Middle frontal gyrus (tissue), 1 donor: Measurements from ENCODE around the gene TMEM121.
A peak's percentile ranks its signal among the peaks of the same experiment; 100 is the strongest.

Source experiments
- DNase-seq: peaks from one replicate; pipeline ENCODE4 v3.0.0-alpha.2; 2015; ENCODE audit warnings: low spot score; ENCODE audit errors: extremely low spot score

TMEM121 gene

DNA sequence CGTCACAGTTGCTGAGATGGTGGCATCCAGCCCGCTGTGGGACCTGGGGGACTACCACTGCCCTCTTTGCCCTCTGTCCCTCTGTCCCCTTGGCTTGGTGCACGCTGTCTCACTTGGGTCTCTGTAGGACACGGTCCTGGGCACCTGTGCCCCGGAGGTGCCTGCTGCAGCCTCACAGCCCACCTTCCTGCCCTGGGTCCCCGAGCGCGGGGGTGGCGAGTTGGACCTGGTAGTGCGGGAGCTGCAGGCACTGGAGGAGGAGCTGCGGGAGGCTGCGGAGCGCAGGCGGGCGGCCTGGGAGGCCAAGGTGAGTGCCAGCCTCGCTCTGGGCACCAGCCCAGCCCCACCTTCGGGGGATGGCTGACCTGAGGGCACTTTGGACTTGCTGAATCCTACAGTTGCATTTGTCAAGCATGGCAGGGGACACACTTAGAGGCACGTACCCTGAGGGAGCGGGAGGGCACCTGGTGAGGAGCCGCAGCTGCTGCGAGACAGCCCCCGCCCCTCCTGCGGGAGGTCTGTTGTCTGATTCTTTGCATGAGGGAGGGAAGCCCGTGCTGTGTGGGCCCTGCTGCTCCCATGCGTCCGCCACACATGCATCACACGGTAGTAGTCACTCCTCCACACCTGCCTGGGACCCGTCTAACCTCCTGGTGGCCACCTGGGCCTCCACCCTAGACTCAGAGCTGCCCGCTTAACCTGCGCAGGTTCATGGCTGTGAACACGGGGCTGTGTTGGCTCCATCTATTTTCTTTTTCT is 28.5 kb upstream of the TMEM121 start:
- DNase-seq: no peak

DNA sequence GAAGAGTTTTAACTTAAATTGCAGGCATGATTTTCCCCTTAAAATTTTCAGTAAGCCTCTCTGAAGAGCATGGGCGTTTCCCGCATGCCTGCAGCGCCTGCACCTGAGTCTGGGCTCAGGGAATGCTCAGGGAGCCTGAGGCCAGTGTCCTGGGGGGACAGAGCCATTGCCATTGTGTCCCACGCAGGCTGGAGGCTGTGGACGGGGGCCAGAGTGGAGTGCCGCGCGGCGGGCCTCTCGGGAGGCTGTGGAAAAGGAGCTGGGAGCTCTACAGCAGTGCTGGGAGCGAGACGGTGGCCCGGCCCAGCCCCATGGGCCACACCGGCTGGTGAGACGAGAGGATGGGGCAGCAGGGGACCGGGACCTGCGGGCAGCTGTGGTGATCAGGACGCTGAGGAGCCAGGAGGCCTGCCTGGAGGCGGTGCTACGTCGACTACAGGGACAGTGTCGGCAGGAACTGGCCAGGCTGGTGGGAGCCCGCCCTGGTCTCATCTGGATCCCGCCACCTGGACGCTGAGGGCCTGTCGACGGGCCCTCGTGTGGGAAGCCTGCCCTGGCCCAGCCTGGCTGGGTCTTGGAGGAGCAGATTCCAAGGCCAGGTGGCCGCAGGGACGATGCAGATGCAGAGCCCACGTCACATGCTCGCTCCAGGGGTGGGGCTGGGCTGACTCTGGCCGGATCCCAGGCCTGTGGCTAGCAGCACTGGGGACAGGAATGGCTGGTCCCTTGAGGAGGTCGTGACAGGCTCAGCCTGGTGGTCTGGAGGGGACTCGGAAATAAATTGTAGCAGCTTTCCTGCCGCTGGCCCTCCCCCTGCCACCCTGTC is 27.7 kb upstream of the TMEM121 start:
- DNase-seq: no peak

DNA sequence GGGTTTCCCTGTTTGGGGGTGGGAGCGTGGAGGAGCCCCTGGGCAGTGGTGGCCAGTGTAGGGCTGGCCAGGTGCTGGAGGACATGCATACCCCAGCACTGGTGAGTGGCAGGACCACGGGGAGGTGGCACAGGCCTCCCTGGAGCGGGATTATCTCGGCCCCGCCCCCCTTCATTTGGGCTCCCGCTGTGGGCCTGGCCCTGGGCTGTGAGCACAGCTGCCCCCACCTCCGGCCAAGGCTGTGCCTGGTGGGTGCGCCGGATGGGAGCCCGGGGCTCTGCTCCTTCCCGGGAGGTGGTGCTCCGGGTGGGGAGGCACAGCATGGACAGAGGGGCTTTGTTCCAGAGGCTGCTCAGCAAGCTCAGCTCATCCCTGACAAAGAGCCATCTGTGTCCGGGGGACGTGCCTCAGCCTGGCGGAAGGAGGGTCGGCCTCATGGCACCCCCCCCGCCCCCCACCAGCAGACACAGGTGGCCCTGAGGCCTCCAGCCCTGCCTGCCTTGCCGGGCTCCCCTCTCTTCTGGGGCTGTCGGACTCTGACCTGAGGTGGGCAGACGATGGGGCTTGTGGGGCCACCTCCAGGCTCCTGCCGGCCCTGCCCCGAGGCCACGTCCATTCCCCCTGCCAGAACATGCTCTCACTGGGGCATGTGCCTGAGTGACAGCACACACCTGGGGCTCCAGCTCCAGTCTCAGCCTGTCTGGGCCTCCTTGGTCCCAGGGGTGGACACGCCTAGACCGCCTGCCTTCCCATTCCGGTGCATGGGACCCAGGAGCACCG is 26.9 kb upstream of the TMEM121 start:
- peak; percentile 80 for DNase-seq

DNA sequence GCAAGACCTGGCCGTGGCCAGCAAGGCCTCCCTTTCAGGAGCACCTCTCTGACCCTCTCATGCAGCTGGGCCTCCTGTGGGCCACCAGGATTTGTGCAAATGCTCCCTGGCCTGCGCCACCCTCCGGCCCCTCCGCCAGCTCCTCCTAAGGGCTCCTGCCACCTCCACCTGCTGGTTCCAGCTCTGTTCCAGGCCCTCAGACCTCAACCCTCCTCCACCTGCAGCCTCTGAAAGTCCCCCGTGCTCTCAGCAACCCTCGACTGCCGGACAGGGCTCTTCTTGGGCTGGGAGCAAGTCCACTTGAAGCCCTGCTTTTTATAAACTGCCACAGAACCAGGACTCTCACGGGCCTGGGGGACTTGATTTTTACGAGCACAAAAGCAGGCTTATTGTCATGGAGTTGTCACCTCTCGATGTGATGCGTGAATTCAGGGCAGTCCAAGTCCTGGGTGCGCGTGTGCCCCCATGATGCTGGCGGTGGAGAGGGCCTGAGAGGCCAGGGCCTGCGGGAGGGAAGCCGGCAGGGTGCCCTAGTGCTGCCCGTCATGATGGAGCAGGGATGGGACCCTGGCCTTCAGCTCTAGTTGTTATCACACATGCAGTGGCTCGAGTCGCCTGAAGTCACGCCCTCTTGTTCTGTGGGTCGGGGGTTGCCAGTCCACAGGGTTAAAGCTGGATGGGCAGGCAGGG is 26.2 kb upstream of the TMEM121 start:
- no peak for DNase-seq

DNA sequence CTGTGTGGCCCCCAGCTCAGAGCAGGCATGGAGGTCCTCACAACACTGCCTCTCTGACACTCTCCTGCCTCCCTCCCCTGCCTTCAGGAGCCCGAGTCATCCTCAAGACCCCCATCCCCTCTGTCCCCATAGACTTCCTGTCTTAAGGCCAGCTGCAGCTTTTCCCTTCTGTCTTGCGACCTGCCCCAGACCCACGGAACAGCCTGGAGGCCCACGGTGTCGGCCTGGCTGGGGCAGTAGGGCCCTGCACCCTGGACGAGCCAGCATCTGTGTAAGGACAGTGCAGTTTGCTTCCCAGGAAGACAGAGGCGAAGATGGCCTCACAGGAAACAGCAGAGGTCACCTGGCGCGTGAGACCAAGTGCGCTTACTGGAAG is 25.7 kb upstream of the TMEM121 start:
- DNase-seq: no peak

DNA sequence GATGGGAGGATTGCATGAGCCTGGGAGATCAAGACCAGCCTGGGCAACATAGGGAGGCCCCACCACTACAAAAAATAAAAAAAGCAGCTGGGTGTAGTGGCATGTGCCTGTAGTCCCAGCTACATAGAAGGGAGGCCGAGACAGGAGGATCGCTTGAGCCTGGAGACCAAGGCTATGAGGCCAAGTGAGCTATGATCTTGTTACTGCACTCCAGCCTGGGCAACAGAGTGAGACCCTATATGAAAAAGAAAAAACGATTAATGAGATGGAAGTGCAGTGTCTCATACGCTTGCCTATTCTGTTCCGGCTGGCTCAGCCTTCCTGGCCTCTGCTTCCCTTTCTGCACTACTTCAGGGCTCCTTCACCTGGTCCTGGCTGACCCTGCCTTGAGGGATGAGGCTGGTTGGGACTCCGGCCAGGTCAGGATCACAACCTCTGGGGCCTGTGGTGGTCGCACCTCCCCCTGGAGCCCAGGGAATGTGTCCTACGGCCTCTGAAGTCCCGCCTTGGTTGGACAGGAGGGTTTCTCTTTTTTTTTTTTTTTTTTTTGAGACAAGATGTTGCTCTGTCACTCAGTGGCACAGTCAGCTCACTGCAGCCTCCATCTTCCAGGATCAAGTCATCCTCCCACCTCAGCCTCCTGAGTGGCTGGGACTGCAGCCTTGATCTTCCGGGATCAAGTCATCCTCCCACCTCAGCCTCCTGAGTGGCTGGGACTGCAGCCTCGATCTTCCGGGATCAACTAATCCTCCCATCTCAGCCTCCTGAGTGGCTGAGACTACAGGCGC is 24.7 kb upstream of the TMEM121 start:
- no peak for DNase-seq

DNA sequence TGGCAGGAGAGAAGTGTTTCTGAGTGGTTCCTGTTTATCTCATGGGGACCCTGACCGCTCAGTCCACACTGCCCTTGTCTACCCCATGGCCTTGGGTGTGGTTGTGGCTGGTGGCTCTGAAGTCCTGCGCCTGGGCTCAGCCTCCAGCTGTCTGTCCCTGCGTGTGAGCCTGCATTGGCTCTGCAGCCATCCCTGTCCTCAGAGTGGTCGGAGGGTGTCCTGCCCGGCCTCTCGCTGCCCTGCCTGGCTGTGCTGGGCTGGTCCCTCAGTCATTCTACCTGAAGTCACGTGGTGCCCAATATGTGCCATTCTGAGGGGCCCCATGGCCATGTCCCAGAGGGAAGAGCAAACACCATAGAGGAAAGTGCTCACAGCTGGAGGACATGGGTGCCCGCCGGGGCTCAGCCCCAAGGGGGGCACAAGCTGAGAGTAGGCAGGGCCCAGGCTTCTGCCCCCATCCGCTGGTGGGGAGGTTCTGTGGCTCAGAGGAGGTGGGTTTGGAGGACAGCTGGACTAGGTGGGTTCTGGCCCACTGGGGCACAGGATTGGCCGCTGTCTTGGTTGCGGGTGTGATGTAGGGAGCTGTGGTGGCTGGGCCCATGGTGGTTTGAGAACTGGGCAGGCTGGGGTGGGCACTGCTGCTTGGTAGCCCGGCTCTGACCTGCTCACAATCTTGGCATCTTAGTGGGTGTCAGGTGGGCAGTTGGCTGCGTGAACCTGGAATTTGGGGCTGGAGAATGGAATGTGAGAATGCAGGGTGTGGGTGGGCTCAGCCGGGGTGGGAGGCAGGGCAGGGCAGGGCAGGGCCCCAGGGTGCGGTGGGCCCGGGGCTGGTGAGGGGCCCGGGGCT is 23.7 kb upstream of the TMEM121 start:
- DNase-seq: no peak

DNA sequence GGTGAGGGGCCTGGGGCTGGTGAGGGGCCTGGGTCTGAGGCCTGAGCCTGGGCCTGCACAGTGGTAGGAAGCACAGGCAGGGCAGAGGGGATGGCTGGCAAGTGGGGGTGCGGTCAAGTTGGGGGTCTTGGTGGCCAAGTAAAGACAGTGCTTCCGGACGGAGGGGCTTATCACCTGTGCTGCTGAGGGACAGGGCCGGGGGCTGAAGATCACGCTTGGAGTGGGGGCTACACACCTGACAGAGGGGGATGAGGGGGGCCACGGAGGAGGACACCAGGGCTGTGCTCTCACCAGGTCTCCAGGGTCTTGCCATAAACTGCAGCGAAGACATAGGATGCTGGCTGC is 23.1 kb upstream of the TMEM121 start:
- no peak for DNase-seq

DNA sequence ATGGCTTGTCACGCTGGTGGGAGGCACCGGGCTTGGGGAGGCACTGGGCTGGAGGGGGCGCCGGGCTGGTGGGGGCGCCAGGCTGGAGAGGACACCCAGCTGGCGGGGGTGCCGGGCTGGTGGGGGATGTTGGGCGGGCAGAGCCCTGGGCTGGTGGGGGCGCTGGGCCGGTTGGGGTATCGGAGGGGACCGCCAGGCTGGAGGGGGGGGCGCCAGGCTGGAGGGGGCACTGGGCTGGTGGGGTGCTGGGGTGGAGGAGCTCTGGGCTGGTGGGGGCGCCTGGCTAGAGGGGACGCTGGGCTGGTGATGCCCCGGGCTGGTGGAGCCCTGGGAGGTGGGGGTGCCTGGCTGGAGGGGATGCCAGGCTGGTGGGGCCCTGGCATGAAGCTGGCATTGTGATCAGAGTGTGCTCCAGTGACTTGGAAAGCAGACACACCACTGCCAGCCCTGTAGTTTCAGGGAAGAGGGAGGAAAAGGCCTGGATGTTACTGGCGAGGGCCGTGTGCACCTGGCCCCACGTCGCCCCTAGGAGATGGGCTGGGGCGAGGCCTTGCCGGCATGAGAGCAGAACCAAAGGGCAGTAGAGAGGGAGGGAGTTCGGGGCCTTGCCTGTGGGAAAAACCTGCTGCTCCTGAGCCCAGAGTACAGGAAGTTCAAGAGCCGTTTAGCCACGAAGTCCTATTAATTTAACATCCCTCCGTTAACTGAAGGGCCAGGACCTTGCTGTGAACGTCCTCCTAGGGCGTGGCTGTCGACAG is 22.3 kb upstream of the TMEM121 start:
- DNase-seq: no peak

DNA sequence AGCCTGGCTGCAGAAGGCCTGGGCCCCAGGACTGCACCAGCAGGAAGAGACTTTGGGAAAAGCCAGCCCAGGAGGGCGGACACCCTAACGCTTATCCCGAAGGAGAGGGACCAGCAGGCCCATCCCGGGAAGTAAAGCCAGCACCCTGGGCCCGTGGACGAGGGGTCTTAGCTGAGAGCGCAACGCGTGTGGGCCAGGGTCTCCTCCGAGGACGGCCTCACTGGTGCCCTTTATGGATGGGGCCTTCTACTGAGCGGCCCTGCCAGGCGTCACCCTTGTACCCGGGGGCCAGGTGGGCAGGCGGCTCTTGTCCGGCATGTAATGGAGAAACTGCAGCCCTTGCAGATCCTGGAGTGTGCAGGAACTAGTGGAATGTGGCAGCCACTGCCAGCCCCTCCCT is 21.3 kb upstream of the TMEM121 start:
- DNase-seq: no peak

DNA sequence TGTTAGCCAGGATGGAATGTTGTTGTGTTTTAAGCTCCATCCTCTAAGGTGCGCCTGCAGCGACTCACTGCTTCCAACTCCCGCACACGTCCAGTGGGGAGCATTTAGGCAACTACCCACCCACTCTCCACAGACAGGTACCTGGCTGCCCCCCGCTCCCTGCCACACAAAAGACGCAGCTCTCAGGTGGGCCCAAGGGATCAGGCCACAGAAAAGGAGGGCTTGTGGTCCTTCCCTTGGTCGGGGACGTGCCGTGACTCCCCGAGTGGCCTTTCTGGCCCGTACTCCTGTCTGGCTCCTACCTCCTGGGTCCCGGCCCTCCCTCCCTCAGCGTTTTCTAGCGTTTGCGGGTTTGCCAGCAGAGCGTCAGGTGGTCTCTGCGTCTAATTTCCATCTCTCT is 19.1 kb upstream of the TMEM121 start:
- no peak for DNase-seq

DNA sequence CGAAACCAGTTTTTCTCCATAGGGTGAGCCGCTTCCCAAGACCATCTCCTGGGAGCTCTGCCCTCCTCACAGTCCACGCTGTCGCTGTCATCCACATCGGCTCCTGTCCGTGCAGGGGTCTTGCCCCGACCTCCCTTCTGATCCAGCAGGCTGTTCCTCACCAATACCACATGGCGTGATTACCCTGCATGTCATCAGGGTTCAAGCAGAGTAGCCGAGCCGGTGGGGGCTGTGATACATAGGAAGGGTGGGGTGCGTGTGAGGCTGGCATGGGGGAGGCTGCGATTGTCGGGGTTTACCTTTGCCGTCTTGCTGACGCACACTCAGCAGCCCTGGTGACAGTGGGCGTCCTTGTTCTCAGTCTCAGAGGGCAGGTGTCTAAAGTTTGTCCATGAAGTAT is 18.3 kb upstream of the TMEM121 start:
- no peak for DNase-seq

DNA sequence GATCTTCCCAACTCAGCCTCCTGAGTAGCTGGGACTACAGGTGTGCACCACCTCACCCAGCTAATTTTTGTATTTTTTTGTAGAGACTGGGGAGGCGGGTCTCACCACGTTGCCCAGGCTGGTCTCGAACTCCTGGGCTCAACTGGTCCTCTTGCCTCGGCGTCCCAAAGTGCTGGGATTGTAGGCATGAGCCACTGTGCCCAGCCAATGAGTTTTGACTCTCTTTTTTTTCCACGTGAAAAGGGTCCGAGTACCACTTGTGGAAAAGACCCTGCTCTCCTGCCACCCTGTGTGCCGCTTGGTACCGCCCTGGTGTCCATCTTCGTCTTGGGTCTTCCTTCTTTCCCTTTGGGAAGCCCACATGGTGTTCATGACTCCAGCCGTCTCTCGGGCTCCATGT is 17.8 kb upstream of the TMEM121 start:
- no peak for DNase-seq

DNA sequence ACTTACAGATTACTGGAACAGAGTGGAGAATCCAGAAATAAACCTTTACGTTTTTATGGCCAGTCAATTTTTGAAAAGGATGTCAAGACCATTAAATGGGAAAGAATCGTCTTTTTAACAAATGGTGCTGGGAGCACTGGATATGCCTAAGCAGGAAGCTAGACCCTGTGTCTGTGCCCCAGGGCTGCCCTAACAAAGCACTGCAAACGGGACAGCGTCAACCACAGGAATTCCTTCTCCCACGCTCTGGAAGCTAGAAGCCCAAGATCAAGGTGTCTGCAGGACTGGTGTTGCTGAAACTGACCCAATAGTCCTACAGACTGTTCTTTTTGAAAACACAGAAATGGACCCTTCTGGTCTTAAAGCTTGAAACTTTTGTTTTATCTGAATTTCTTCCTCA is 9.3 kb upstream of the TMEM121 start:
- DNase-seq: no peak

DNA sequence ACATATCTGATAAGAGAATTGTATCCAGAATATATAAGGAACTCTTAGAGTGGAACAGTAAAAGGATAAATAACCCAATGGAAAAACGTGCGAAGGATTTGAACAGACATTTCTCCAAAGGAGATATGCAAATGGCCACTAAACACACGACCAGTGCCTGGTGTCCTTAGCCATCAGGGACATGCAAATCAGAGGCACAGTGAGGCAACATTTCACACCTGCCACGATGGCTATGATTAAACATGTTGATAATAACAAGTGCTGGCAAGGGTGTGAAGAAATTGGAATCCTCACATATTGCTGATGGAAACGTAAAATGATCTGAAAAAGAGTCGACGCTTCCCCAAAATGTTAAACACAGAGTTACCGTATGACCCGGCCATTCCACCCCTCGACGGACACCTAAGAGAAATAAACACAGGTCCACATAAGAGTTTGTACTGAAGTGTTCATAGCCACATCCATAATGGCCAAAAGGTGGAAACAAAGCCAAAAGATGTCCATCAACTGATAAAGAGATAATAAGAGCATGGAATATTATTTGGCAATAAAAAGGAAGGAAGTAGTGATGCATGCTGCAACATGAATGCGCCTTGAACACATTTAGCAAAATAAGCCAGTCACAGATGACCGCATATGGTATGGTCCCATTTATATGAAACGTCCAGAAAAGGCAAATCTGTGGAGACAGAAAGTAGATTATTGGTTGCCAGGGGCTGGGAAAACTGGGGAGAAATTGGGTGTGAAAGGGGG is 6.3 kb upstream of the TMEM121 start:
- DNase-seq: no peak

DNA sequence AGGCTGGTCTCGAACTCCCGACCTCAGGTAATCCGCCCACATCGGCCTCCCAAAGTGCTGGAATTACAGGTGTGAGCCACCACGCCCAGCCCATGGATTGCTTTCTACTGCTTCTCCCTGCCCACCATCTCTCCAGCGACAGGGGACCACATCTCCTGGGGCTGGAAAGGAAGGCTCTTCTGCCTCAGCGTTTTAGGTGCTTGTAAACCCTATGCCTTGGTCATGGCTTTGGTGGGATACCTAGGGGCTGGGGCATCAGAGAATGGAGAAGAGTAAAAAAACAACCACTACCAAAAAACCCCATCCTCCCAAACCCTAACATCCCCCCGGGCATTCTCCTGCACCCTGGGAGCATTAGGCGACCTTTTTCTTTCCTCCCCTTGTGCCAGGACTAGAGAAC is 1.1 kb upstream of the TMEM121 start:
- no peak for DNase-seq

DNA sequence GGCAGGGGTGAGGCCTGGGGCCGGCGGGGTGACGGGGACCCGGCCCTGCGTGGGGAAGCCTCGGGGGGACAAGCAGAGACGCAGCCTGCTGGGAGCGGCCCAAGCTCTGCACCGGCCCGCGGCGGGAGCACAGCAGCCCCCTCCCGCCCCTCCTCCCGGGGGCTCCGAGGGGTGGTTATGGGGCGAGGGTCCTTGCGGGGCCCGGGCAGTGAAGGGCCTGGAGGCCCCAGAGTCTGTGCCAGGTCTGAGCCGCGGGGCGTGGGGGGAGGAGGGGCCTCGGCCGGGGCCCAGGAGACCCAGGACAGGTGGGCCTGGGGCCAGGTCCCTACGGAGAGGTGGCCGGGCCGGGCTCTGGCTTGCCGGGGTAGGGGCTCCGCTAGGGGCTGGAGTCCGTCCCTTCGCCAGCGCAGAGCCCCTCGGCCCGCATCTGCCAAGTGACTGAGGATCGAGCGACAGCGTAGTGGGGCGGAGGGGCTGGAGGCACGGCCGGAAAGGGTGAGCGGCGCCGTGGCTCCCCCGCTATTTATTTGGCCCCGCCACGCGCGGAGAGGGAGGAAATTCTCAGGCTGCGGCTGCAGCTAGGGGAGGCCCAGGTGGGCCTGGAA is 495 bp downstream of the TMEM121 start:
- no peak for DNase-seq

DNA sequence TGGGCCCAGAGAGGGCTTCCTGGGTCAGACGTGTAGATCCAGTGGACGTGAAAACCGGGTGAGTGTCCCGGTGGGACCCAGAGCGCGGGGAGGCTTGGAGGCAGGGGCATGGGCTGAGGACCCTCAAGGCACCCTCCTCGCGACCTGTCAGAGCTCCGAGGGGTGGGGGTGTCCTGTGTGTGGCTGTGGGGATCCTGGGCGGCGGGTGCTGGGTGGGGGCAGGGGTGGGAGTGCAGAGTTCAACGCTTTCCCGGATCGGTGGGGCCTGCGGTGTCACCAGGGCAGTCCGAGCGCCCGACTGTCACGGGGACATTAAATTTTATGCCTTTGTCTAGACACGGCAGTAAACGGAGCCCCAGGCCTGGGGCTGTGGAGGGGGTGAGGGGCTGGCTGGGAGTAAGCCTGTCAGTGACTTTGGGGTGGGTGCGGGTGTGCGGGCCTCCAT is 1.0 kb downstream of the TMEM121 start:
- DNase-seq: no peak
